Fibroblast of the aortic adventitia (primary cell): Measurements from ENCODE around the gene ABCA10. TPM values are rescaled to one million over a fixed set of nuclear protein-coding genes. Genes with fewer than 3 reads are reported as not detected.

Experiments
- DNase-seq: peaks from one replicate; pipeline ENCODE4 v3.0.0-alpha.2; 2010; ENCODE audit warnings: low read depth
- H3K4me3 ChIP-seq: 2 replicates; pipeline ENCODE4 v1.5.1; 2011; ENCODE audit warnings: low read depth, mild to moderate bottlenecking, control low read depth, low read length, moderate library complexity
- CTCF ChIP-seq: IDR thresholded peaks from 2 replicates; pipeline ENCODE4 v1.5.1; 2011; ENCODE audit warnings: mild to moderate bottlenecking, low read length, control low read depth, inconsistent platforms; ENCODE audit not compliant: insufficient read depth
- total RNA-seq: library from RNA; depleted of rRNA; stranded (reverse); fragments of >200 nt; gene quantifications from 2 replicates; pipeline ENCODE4 v1.2.3, GENCODE V29; 2012; ENCODE audit warnings: low replicate concordance

ABCA10 gene
- total RNA-seq, 1 donor: 2.8 TPM

GRCh38 chr17:69239611-69240600 lies 11.3 kb upstream of the ABCA10 start:
- TF ChIP-seq CTCF: no peak
- DNase-seq: no peak

GRCh38 chr17:69236946-69237345 lies 8.3 kb upstream of the ABCA10 start:
- no peak for DNase-seq
- no peak for TF ChIP-seq CTCF
- no peak overlapping the region for H3K4me3 ChIP-seq

More at GRCh38 chr17:69239611-69240600, 11.3 kb upstream of the ABCA10 start:
- no peak overlapping the region for H3K4me3 ChIP-seq

- no peak overlapping the region for H3K4me3 ChIP-seq
- no peak for TF ChIP-seq CTCF
- DNase-seq: no peak
These were observed 7.8 kb upstream of the ABCA10 start for GRCh38 chr17:69236464-69236863.

- peak; percentile 82 for TF ChIP-seq CTCF
- no peak overlapping the region for H3K4me3 ChIP-seq
- peak; percentile 94 for DNase-seq
These were observed 6.9 kb upstream of the ABCA10 start for GRCh38 chr17:69235338-69236058.

- no peak for DNase-seq
- no peak for TF ChIP-seq CTCF
- no peak overlapping the region for H3K4me3 ChIP-seq
These were observed 4.0 kb upstream of the ABCA10 start for GRCh38 chr17:69232650-69233049.

GRCh38 chr17:69231521-69231920 lies 2.9 kb upstream of the ABCA10 start:
- DNase-seq: no peak
- TF ChIP-seq CTCF: no peak
- no peak overlapping the region for H3K4me3 ChIP-seq
